Activated CD8-positive, alpha-beta memory T cell treated with anti-CD3 and anti-CD28 coated beads, Interleukin-2, amount 50 U/mL, for 1 hour (primary cell): ENCODE results near the gene CD8B.

ENCODE experiments used
- DNase-seq: peaks from one replicate; pipeline ENCODE4 v3.0.0-alpha.2; 2020; ENCODE audit errors: extremely low read depth

CD8B gene

GRCh38 chr2:86806059-86806857 lies 55.4 kb downstream of the CD8B start:
- no peak for DNase-seq

- DNase-seq = no peak
These were observed 60.7 kb downstream of the CD8B start for GRCh38 chr2:86800856-86801567.

- no peak for DNase-seq
These were observed 66.8 kb downstream of the CD8B start for GRCh38 chr2:86794861-86795260.

- DNase-seq = peak; percentile 25
These were observed 67.9 kb downstream of the CD8B start for GRCh38 chr2:86793752-86794151.

- DNase-seq = no peak
These were observed 70.1 kb downstream of the CD8B start for GRCh38 chr2:86791573-86791972.

GRCh38 chr2:86790676-86791572 lies 70.8 kb downstream of the CD8B start, which contains the start of gene CD8A:
CD8A (minus strand) TSS chr2:86790913; CDS start chr2:86790825, 88 bp downstream.
- DNase-seq = peak; percentile 66

GRCh38 chr2:86790134-86790675 lies 71.5 kb downstream of the CD8B start:
- no peak for DNase-seq

GRCh38 chr2:86789687-86790133 lies 72.0 kb downstream of the CD8B start:
- no peak for DNase-seq

- DNase-seq = no peak
These were observed 72.6 kb downstream of the CD8B start for GRCh38 chr2:86788881-86789686.

GRCh38 chr2:86788165-86788564 lies 73.5 kb downstream of the CD8B start:
- no peak for DNase-seq

GRCh38 chr2:86787736-86788135 lies 74.0 kb downstream of the CD8B start:
- DNase-seq = no peak

GRCh38 chr2:86786001-86786536 lies 75.6 kb downstream of the CD8B start:
- DNase-seq = peak; percentile 72

- DNase-seq = peak; percentile 85
These were observed 76.2 kb downstream of the CD8B start for GRCh38 chr2:86785456-86785855.

- DNase-seq = no peak
These were observed 77.9 kb downstream of the CD8B start for GRCh38 chr2:86783615-86784339.

- DNase-seq = no peak
These were observed 78.9 kb downstream of the CD8B start for GRCh38 chr2:86782748-86783147.

- DNase-seq = no peak
These were observed 80.3 kb downstream of the CD8B start for GRCh38 chr2:86781363-86781762.

- DNase-seq = no peak
These were observed 81.7 kb downstream of the CD8B start for GRCh38 chr2:86779971-86780370.

- DNase-seq = no peak
These were observed 82.7 kb downstream of the CD8B start for GRCh38 chr2:86778957-86779356.

GRCh38 chr2:86776532-86776931 lies 85.2 kb downstream of the CD8B start:
- no peak for DNase-seq

GRCh38 chr2:86775338-86775737 lies 86.3 kb downstream of the CD8B start:
- DNase-seq = no peak
